HUDEP-2 (cell line): ENCODE results near the gene IVL.

Experiments
- DNase-seq, 76 experiments: peaks; one replicate each; lab custom pipeline; 2025; ENCODE audit not compliant: unreplicated experiment in 76 of 76; lab: John Stamatoyannopoulos, UW

Gene IVL

DNA sequence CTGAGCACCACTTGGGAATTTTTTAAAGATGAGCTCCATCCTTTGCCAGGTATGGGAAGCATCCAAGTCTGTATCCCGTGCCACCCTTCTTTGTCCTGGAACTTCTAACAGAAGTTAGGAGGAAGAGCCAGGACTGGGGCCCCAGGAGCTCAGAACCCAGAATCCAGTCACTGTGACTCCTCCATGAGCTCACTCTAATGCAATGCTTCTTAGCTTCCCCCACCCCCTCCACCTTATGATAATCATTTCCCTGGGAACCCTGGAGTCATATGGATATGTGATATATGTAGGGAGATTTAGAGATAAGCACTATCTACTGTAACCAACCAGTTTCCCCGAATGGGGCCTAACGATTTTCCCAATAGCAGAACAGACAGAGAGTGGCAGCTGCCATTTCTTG, 37.9 kb downstream of the IVL start:
- DNase-seq = no peak

DNA sequence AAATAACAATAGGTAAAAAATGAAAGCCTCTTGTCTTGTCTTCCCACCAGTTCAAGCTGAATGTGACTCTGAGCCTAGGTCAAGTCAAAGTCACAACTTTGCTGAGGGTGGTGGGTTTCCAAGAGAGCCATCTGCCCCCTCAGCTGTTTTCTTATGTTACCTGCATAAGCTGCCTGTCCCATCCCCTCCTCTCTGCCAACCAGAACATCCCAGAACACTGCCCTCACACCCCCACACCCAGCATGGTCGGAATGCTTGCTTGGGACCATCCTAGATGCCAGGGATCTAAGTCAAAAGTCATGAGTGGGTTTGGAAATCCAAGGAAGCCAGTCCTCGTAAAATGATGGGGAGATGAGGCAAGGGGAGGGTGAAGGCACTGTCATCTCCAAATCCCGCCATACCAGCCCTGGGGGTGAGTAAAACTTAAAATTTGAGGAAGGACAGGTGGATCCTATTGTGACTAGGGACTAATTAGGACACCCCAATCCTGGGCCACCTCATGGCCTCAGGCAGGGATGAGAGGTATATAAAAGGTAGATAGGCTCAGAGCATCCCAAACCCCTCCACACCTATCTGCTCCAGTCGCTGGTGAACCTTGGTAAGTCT, 38.4 kb downstream of the IVL start, which contains the start of gene SPRR5:
Gene SPRR5, plus strand, starts transcription at position 556 of the 606 bp plus-strand sequence. CDS start 1,349 bp downstream, outside the sequence.
- DNase-seq = no peak

DNA sequence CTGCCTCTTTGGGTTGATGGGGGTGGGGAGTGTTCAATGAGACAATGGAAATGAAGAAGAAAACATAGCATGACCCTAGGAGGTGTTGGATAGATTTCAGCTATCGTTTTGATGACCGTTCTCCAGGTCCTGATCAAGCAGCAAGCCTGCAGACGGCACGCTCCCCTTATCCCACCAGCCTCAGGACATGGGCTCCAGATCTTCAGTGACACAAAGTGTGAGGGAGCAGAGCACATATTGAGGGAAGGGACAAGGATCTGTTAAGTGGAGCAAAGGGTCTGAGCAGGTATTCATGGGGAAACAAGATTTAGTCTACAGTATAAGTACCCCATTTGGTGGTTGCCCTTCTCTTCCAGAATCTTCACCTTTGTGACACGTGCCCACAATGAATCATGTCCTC, 43.4 kb downstream of the IVL start:
- no peak for DNase-seq

DNA sequence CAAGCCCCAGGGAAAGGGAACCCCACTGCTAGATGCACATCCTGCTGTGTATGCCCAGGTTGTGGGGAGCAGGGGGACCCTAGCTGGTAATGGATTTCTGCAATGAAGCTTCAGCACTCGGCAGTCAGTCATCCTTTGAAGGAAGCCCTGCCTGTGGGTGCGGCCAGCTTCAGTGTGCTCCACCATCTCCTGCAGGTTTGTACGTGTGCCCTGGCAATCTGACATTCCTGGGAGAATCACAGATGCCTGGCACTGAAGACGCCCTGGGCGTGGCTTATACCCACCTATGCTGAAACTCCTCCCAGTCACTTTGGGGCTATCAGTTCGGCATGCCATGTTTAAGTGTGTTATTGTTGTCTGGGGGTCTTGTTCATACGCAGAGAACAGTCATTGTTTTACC, 45.4 kb downstream of the IVL start:
- DNase-seq = no peak

DNA sequence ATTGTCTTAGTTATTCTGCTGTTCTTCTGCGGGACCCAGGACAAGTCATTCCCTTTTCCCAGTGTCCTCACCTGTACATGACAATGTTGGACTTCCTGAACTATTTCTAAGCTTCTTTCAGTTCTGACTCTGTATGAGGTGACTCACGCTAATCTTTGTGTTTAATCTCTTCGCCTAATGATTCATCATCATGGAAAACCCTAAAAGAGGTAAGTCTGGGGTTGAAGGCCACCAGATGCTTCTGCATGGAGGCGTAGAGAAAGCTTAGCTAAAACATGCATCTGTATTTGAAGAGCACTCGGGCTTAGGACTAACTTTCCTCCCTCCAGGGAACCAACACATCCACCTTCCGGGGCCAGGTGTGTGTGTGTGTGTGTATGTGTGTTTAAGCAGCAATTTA, 46.1 kb downstream of the IVL start:
- no peak for DNase-seq

DNA sequence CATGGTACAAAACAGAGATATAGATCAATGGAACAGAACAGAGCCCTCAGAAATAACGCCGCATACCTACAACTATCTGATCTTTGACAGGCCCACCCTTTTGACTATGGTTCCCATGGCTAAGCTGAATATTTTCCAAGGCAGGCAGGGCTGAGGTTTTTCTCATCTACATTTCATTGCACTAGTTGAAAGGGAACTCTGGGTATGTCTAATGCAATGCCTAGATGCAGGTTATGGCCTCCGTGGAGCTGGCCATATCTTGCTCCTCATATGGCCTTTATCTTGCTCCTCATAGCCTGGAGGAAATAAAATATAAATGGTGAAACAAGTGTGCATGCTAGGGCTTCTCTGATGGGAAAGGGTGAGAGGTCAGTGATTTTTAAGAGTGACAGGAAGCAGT, 49.2 kb downstream of the IVL start:
- no peak for DNase-seq

DNA sequence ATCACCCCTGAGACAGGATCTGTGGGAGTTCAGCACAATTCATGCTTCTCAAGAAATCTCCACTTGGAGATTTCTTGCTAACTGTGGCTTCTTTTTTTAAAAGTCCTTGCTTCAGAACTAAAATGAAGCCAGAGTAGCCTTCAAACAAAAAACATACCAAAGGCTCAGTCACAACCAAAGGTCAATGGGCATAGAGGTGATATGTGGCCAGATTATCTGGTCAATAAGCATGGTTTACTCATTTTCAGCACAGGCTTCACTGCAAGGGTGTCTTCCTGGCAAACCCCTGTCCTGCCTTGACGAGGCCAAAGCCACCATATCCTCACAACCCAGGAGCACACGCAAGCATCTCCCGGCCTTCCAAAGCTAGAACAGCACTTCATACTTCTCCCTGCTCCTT, 50.9 kb downstream of the IVL start:
- no peak for DNase-seq

DNA sequence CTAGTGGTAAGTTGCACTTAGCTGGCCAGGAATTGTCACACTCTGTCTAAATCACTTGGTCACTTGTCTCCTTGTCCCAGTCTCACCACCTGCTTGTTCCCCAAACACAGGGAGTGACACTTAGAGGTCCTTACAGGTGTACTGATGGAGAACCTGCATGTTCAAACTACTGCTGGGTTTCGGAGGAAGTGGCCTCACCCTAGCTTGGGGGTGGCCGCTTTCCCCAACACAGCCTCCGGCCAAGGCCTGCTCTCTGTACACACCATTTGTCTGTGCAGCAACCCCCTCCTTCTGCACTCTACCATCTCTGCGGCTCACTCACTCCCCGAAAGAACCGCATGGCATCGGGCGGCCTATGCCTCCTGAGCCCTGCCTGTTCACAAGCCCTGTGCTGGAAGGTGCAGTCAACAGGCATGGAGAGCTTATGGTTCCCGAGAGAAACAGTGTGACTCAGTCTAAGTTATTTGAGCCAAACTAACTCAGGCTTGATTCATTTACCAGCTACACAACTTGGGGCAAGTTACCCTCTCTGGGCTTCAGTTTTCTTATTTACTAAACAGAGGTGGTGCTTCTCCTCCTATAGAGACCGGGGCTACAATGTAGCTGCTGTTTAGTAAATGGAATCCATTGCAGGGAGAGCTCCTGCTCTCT, 51.6 kb downstream of the IVL start:
- DNase-seq = no peak

DNA sequence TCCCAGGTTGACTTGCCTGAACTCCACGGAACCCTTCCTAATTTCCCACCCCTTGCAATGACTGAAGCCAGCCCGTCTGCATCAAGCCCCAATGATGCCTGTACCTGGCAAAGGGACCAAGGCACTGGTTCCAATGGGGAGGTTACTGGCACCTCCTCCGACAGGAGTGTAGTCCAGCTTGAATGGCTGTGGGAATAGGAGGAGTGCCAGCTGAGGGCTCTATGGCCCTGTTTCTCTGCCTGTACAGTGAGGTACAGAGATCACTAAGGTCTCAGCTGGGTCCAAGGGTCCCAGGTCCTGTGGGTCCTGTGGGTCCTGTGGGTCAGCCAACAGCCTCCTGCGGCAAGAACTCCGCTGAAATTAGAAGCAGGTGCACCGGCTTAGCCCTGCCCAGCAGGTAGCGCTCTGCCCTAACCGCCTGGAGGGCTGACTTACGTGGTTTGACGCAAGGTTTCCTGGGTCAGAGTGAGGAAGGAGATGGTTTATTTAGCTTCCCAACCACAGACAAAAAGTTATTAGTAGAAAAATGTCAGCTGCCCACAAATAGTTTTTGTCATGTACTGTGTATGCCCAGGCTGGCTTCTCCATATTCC, 52.2 kb downstream of the IVL start:
- DNase-seq = peak in 1 of 76 experiments; percentile 1
